HEK293 (cell line): Measurements from ENCODE around the gene ITGA5.

Experiments used
- CTCF ChIA-PET: fragments of 350-600 bp; formaldehyde crosslinking; extraction: SDS; loops from one replicate; lab custom pipeline; 2021; ENCODE audit warnings: antibody characterized with exemption; lab: Yijun Ruan, JAX
- POLR2A ChIA-PET: fragments of 300-600 bp; formaldehyde crosslinking; extraction: SDS; loops from one replicate; lab custom pipeline; 2020; ENCODE audit warnings: antibody characterized with exemption, inconsistent platforms; lab: Yijun Ruan, JAX
- H3K27ac ChIP-seq: fragments of 200-500 bp; sonication (Bioruptor generic); 2 replicates; pipeline ENCODE4 v1.5.1; 2014; ENCODE audit warnings: low read depth, low read length, control low read depth, inconsistent platforms; ENCODE audit errors: extremely low read depth
- H3K36me3 ChIP-seq, 2 experiments: fragments of 200-500 bp in 1 of 2; sonication (Bioruptor generic) in 1 of 2; 1 replicate in 1 of 2; 2 replicates in 1 of 2; pipeline ENCODE4 v1.5.1; 2014 to 2017; ENCODE audit warnings: inconsistent platforms in 2 of 2, low read length in 2 of 2; ENCODE audit not compliant: control insufficient read depth in 2 of 2, insufficient read depth in 1 of 2
- H3K4me1 ChIP-seq: fragments of 200-500 bp; sonication (Bioruptor generic); 2 replicates; pipeline ENCODE4 v1.5.1; 2014; ENCODE audit warnings: mild to moderate bottlenecking, low read length, inconsistent platforms; ENCODE audit not compliant: control insufficient read depth, insufficient read depth
- H3K4me3 ChIP-seq: 2 replicates; pipeline ENCODE4 v1.5.1; 2011; ENCODE audit warnings: low read depth, mild to moderate bottlenecking, control low read depth, low read length, moderate library complexity
- H3K9me3 ChIP-seq: fragments of 200-500 bp; sonication (Bioruptor generic); 2 replicates; pipeline ENCODE4 v1.5.1; 2014; ENCODE audit warnings: low read depth, low read length, inconsistent platforms; ENCODE audit not compliant: control insufficient read depth, insufficient read depth
- AEBP2 ChIP-seq: fragments of 450-650 bp; formaldehyde crosslinking; IDR thresholded peaks from 2 replicates; pipeline ENCODE4 v1.5.1; 2016; ENCODE audit warnings: missing biosample characterization, missing genetic modification characterization, borderline replicate concordance
- BCL6B ChIP-seq: fragments of 450-650 bp; formaldehyde crosslinking; IDR thresholded peaks from 2 replicates; pipeline ENCODE4 v1.5.1; 2017; ENCODE audit warnings: missing biosample characterization, missing genetic modification characterization
- PATZ1 ChIP-seq: fragments of 450-650 bp; formaldehyde crosslinking; IDR thresholded peaks from 2 replicates; pipeline ENCODE4 v1.5.1; 2016; ENCODE audit warnings: missing biosample characterization, missing genetic modification characterization
- PRDM1 ChIP-seq: fragments of 450-650 bp; formaldehyde crosslinking; IDR thresholded peaks from 2 replicates; pipeline ENCODE4; 2016; ENCODE audit warnings: missing biosample characterization, missing genetic modification characterization
- PRDM10 ChIP-seq: fragments of 450-650 bp; formaldehyde crosslinking; IDR thresholded peaks from 2 replicates; pipeline ENCODE4 v1.5.1; 2016; ENCODE audit warnings: missing biosample characterization, missing genetic modification characterization
- SCRT1 ChIP-seq: fragments of 450-650 bp; formaldehyde crosslinking; IDR thresholded peaks from 2 replicates; pipeline ENCODE4 v1.5.1; 2016; ENCODE audit warnings: missing biosample characterization, missing genetic modification characterization, borderline replicate concordance
- SCRT2 ChIP-seq: fragments of 450-650 bp; formaldehyde crosslinking; IDR thresholded peaks from 2 replicates; pipeline ENCODE4 v1.5.1; 2016; ENCODE audit warnings: missing biosample characterization, missing genetic modification characterization
- SP2 ChIP-seq: fragments of 450-650 bp; formaldehyde crosslinking; IDR thresholded peaks from 2 replicates; pipeline ENCODE4 v1.5.1; 2016; ENCODE audit warnings: missing biosample characterization, missing genetic modification characterization
- ZBTB10 ChIP-seq: fragments of 450-650 bp; formaldehyde crosslinking; IDR thresholded peaks from 2 replicates; pipeline ENCODE4 v1.5.1; 2016; ENCODE audit warnings: missing biosample characterization, missing genetic modification characterization
- ZNF175 ChIP-seq: fragments of 450-650 bp; formaldehyde crosslinking; IDR thresholded peaks from 2 replicates; pipeline ENCODE4 v1.5.1; 2016; ENCODE audit warnings: missing biosample characterization, missing genetic modification characterization
- ZNF350 ChIP-seq: fragments of 450-650 bp; formaldehyde crosslinking; IDR thresholded peaks from 2 replicates; pipeline ENCODE4 v1.5.0; 2017; ENCODE audit warnings: missing biosample characterization, mild to moderate bottlenecking, missing genetic modification characterization
- ZNF398 ChIP-seq: fragments of 450-650 bp; formaldehyde crosslinking; IDR thresholded peaks from 2 replicates; pipeline ENCODE4 v1.5.1; 2017; ENCODE audit warnings: missing biosample characterization, missing genetic modification characterization
- ZNF423 ChIP-seq: fragments of 450-650 bp; formaldehyde crosslinking; IDR thresholded peaks from 2 replicates; pipeline ENCODE4 v1.5.1; 2016; ENCODE audit warnings: missing biosample characterization, missing genetic modification characterization
- ZNF571 ChIP-seq: fragments of 450-650 bp; formaldehyde crosslinking; IDR thresholded peaks from 2 replicates; pipeline ENCODE4 v1.5.0; 2017; ENCODE audit warnings: missing biosample characterization, missing genetic modification characterization
- ZNF768 ChIP-seq: fragments of 450-650 bp; formaldehyde crosslinking; IDR thresholded peaks from 2 replicates; pipeline ENCODE4 v1.5.1; 2018; ENCODE audit warnings: missing biosample characterization, mild to moderate bottlenecking, missing genetic modification characterization

Gene ITGA5

GRCh38 chr12:54384591-54385041 is 34.5 kb downstream of the ITGA5 start, which contains the start of gene ZNF385A (continued):
- no peak for TF ChIP-seq ZBTB10 (tag by site-specific recombination)
- TF ChIP-seq ZNF398 (tag by site-specific recombination): peak; percentile 77
- no peak for TF ChIP-seq AEBP2 (tag by site-specific recombination)

GRCh38 chr12:54383041-54383609 is 35.9 kb downstream of the ITGA5 start:
- H3K36me3 ChIP-seq: peaks cover 0 to 48% of the 10 kb centered on the region in 2 experiments; a peak in 1 of 3 replicates
- CTCF ChIA-PET: interaction anchor here (0.6 to 6.4 kb wide), 9 partner anchors 9 to 58 kb away, joined by 3 to 85 read pairs (median 38); no protein-coding TSS in a partner anchor
- no peak overlapping the region for H3K27ac ChIP-seq
- POLR2A ChIA-PET: no interaction called here
- no peak overlapping the region for H3K4me3 ChIP-seq
- H3K9me3 ChIP-seq: no peaks in the 10 kb centered on the region
- TF ChIP-seq PRDM10 (tag by site-specific recombination) (peak; percentile 80), SP2 (tag by site-specific recombination) (peak; percentile 58), SCRT2 (tag by site-specific recombination) (peak; percentile 93), ZNF423 (no peak), ZNF768 (tag by site-specific recombination) (no peak), ZNF571 (tag by site-specific recombination) (no peak), BCL6B (tag by site-specific recombination) (0 out of 2 replicates have a peak, but pooled peaks have one; percentile 7), ZNF175 (tag by site-specific recombination) (no peak), PATZ1 (tag by site-specific recombination) (0 out of 2 replicates have a peak, but pooled peaks have one; percentile 15), SCRT1 (tag by site-specific recombination) (0 out of 2 replicates have a peak, but pooled peaks have one; percentile 57), PRDM1 (tag by site-specific recombination) (peak; percentile 61), ZNF350 (tag by site-specific recombination) (no peak)
- peaks cover 18% of the 10 kb centered on the region for H3K4me1 ChIP-seq
